Prostate gland (tissue), 2 donors: Measurements from ENCODE around the gene CABP2. TPM values are rescaled to one million over a fixed set of nuclear protein-coding genes. Genes with fewer than 3 reads are reported as not detected.

Experiments
- DNase-seq: peaks from one replicate; pipeline ENCODE4 v3.0.0-alpha.2; 2019; ENCODE audit warnings: low spot score
- H3K27ac ChIP-seq, 2 donors: fragments of 200-600 bp; sonication (generic); 2 replicates each; pipeline ENCODE4 v1.5.1; 2017 to 2019
- H3K27me3 ChIP-seq: fragments of 200-600 bp; sonication (generic); replicated peaks from 2 replicates; pipeline ENCODE4 v1.5.1; 2019; ENCODE audit not compliant: insufficient read depth
- H3K36me3 ChIP-seq, 2 donors: fragments of 200-600 bp; sonication (generic); 1 replicate in 1 of 2; 2 replicates in 1 of 2; pipeline versions ENCODE4 v1.5.1 to v1.8.1; 2017 to 2019
- H3K4me1 ChIP-seq: fragments of 200-600 bp; sonication (generic); replicated peaks from 2 replicates; pipeline ENCODE4 v1.5.1; 2019
- H3K4me3 ChIP-seq, 2 donors: fragments of 200-600 bp; sonication (generic); 2 replicates each; pipeline ENCODE4 v1.5.1; 2017 to 2019
- H3K9me3 ChIP-seq: fragments of 200-600 bp; sonication (generic); 2 replicates; pipeline ENCODE4 v1.5.1; 2017
- CTCF ChIP-seq, 4 experiments: fragments of 200-600 bp in 2 of 4; fragments of 450-650 bp in 2 of 4; sonication (generic) in 2 of 4; IDR thresholded peaks; 1 replicate in 3 of 4; 2 replicates in 1 of 4; pipeline ENCODE4 v1.5.1; 2016 to 2019; ENCODE audit warnings: antibody characterized with exemption in 4 of 4, mild to moderate bottlenecking in 2 of 4, moderate library complexity in 2 of 4
- POLR2A ChIP-seq: fragments of 450-650 bp; IDR thresholded peaks from one replicate; pipeline ENCODE4 v1.6.1; 2016; ENCODE audit warnings: antibody characterized with exemption, mild to moderate bottlenecking
- POLR2AphosphoS5 ChIP-seq: sonication (generic); formaldehyde crosslinking; IDR thresholded peaks from one replicate; pipeline ENCODE4 v1.6.1; 2017; ENCODE audit warnings: antibody characterized with exemption
- WGBS: methylation state at CpG from one replicate; pipeline ENCODE4 v1.1.5; 2018; 5-methylcytosine and 5-hydroxymethylcytosine counted together
- intact Hi-C: fragments of 100-400 bp; cut with DNase I; formaldehyde crosslinking; loops from one replicate; pipeline ENCODE4 v1.14.2; 2022
- total RNA-seq, 2 donors: library from RNA; depleted of rRNA; stranded (reverse); fragments of >200 nt; gene quantifications; one replicate each; pipeline ENCODE4 v1.1.0, GENCODE V29; 2016

Gene CABP2
- total RNA-seq, 2 donors from 2014 or later: not detected

GRCh38 chr11:67501854-67502253 lies 21.4 kb downstream of the CABP2 start:
- intact Hi-C loops: loop anchor here (10.0 kb wide), 1 partner anchor 147 kb away; the partner anchor contains the start of gene POLD4
- H3K36me3 ChIP-seq: peaks cover 0 to 2% of the 10 kb centered on the region in 2 donors
- H3K27ac ChIP-seq: no peak overlapping the region
- WGBS: 96% methylated on average over 18 of the region's 18 CpGs
- H3K4me3 ChIP-seq: no peak overlapping the region
- H3K9me3 ChIP-seq: no peaks in the 10 kb centered on the region
- H3K27me3 ChIP-seq: no peaks in the 10 kb centered on the region
- peaks cover 8% of the 10 kb centered on the region for H3K4me1 ChIP-seq
- no peak for DNase-seq
- TF ChIP-seq POLR2AphosphoS5: no peak
- no peak for TF ChIP-seq CTCF (IDR thresholded peaks at IDR 0.05)
- no peak for TF ChIP-seq POLR2A

- H3K4me3 ChIP-seq: no peak overlapping the region
- H3K27ac ChIP-seq: no peak overlapping the region
- intact Hi-C loops: loop anchor here (10.0 kb wide), 1 partner anchor 146 kb away; the partner anchor contains the start of gene POLD4
- WGBS: 88% methylated on average over 9 of the region's 9 CpGs
- TF ChIP-seq POLR2AphosphoS5: no peak
- TF ChIP-seq POLR2A: no peak
- no peak for TF ChIP-seq CTCF (IDR thresholded peaks at IDR 0.05)
- H3K36me3 ChIP-seq: peaks cover 0 to 2% of the 10 kb centered on the region in 2 donors
- no peaks in the 10 kb centered on the region for H3K9me3 ChIP-seq
- no peak for DNase-seq
- no peaks in the 10 kb centered on the region for H3K27me3 ChIP-seq
- no peaks in the 10 kb centered on the region for H3K4me1 ChIP-seq
Measured at GRCh38 chr11:67500831-67501715, 22.2 kb downstream of the CABP2 start.

- 88% methylated on average over 1 of the region's 1 CpG for WGBS
- Histone ChIP-seq H3K9me3 (no peaks in the 10 kb centered on the region), H3K36me3 (peaks cover 0 to 2% of the 10 kb centered on the region in 2 donors), H3K27me3 (no peaks in the 10 kb centered on the region), H3K4me1 (no peaks in the 10 kb centered on the region), H3K4me3 (no peak overlapping the region), H3K27ac (no peak overlapping the region)
- no peak for DNase-seq
- intact Hi-C loops: loop anchor here (10.0 kb wide), 1 partner anchor 146 kb away; the partner anchor contains the start of gene POLD4
- TF ChIP-seq POLR2A: no peak
- TF ChIP-seq POLR2AphosphoS5: no peak
- TF ChIP-seq CTCF (IDR thresholded peaks at IDR 0.05): no peak
Measured at GRCh38 chr11:67500484-67500821, 22.8 kb downstream of the CABP2 start.

GRCh38 chr11:67499808-67500483 lies 23.3 kb downstream of the CABP2 start:
- H3K27me3 ChIP-seq: no peaks in the 10 kb centered on the region
- DNase-seq: no peak
- H3K4me3 ChIP-seq: no peak overlapping the region
- H3K36me3 ChIP-seq: peaks cover 0 to 2% of the 10 kb centered on the region in 2 donors
- no peak overlapping the region for H3K27ac ChIP-seq
- TF ChIP-seq POLR2AphosphoS5: no peak
- no peak for TF ChIP-seq CTCF (IDR thresholded peaks at IDR 0.05)
- no peak for TF ChIP-seq POLR2A
- no peaks in the 10 kb centered on the region for H3K9me3 ChIP-seq
- H3K4me1 ChIP-seq: no peaks in the 10 kb centered on the region
- intact Hi-C loops: loop anchor here (10.0 kb wide), 1 partner anchor 145 kb away; the partner anchor contains the start of gene POLD4
- 91% methylated on average over 26 of the region's 26 CpGs for WGBS
